GM12878 (cell line): ENCODE results near the gene GABARAPL2. TPM values are rescaled to one million over a fixed set of nuclear protein-coding genes. Genes with fewer than 3 reads are reported as not detected.

ENCODE experiments used
- ATAC-seq: fragments of 200-7000 bp; cut with Tn5 transposase; 3 replicates; pipeline ENCODE4 v1.9.1; 2020; ENCODE audit warnings: mild to moderate bottlenecking, moderate library complexity
- BruUV-seq: library from RNA; stranded (reverse); fragments of 400-500 nt; replicated peaks from 2 replicates; lab custom pipeline; 2021; lab: Mats Ljungman, UMichigan
- CTCF ChIA-PET: fragments of 300-600 bp; sonication (Branson Sonifier 250); formaldehyde crosslinking; extraction: SDS; loops from one replicate; lab custom pipeline; 2021; ENCODE audit warnings: inconsistent platforms; lab: Yijun Ruan, JAX
- POLR2A ChIA-PET: fragments of 350-600 bp; formaldehyde crosslinking; extraction: SDS; loops from one replicate; lab custom pipeline; 2021; ENCODE audit warnings: inconsistent platforms; lab: Charles Lee
- RAD21 ChIA-PET: fragments of 300-600 bp; sonication (Branson Sonifier 250); formaldehyde crosslinking; loops from one replicate; lab custom pipeline; 2023; ENCODE audit warnings: antibody characterized with exemption; ENCODE audit not compliant: unreplicated experiment; lab: Charles Lee
- SMC1A ChIA-PET: fragments of 300-600 bp; sonication (Branson Sonifier 250); formaldehyde crosslinking; loops from one replicate; lab custom pipeline; 2023; ENCODE audit not compliant: unreplicated experiment, uncharacterized antibody; lab: Charles Lee
- DNase-seq: peaks from one replicate; pipeline ENCODE4 v3.0.0-alpha.2; 2011; ENCODE audit warnings: low read depth, low spot score
- FAIRE-seq: peaks from 3 replicates; lab custom pipeline; 2011; peaks lifted over from hg19 to GRCh38; lab: Jason Lieb, UNC
- H2AFZ ChIP-seq: 2 replicates; pipeline ENCODE4 v1.6.0; 2011; ENCODE audit warnings: low read depth, low read length, control low read depth; ENCODE audit not compliant: control insufficient read depth
- H3K27ac ChIP-seq: 2 replicates; pipeline ENCODE4 v1.5.1; 2011; ENCODE audit warnings: control low read depth; ENCODE audit not compliant: control insufficient read depth, insufficient read depth
- H3K27me3 ChIP-seq, 2 experiments: replicated peaks in 1 of 2; 2 replicates each; pipeline versions ENCODE4 v1.6.0 to v1.6.1; 2011; ENCODE audit warnings: low read length in 1 of 2; ENCODE audit not compliant: control insufficient read depth in 2 of 2, insufficient read depth in 2 of 2
- H3K36me3 ChIP-seq, 2 experiments: 2 replicates each; pipeline ENCODE4 v1.5.1; 2011; ENCODE audit warnings: low read length in 1 of 2; ENCODE audit not compliant: control insufficient read depth in 2 of 2, insufficient read depth in 2 of 2
- H3K4me1 ChIP-seq: 2 replicates; pipeline ENCODE4 v1.6.1; 2011; ENCODE audit warnings: mild to moderate bottlenecking, low read length, moderate library complexity, mixed read lengths; ENCODE audit not compliant: control insufficient read depth, insufficient read depth
- H3K4me2 ChIP-seq: 2 replicates; pipeline ENCODE4 v1.6.0; 2011; ENCODE audit warnings: control low read depth; ENCODE audit not compliant: control insufficient read depth, insufficient read depth
- H3K4me3 ChIP-seq: fragments of 200-600 bp; sonication (generic); 2 replicates; pipeline ENCODE4 v1.5.1; 2016
- H3K79me2 ChIP-seq: 2 replicates; pipeline ENCODE4 v1.6.0; 2011; ENCODE audit warnings: low read length; ENCODE audit not compliant: control insufficient read depth, insufficient read depth
- H3K9ac ChIP-seq: 2 replicates; pipeline ENCODE4 v1.8.0; 2011; ENCODE audit warnings: low read length, control low read depth, mixed read lengths; ENCODE audit not compliant: control insufficient read depth, insufficient read depth
- H3K9me3 ChIP-seq: replicated peaks from 3 replicates; pipeline ENCODE4 v1.5.1; 2011; ENCODE audit warnings: mild to moderate bottlenecking, low read length; ENCODE audit not compliant: control insufficient read depth, insufficient read depth
- H4K20me1 ChIP-seq: 2 replicates; pipeline ENCODE4 v1.6.0; 2011; ENCODE audit not compliant: control insufficient read depth, insufficient read depth
- BCL11A ChIP-seq: IDR thresholded peaks from 2 replicates; pipeline ENCODE4 v1.6.1; 2011; ENCODE audit warnings: low read depth, low read length
- E2F8 ChIP-seq: fragments of 450-650 bp; IDR thresholded peaks from 2 replicates; pipeline ENCODE4 v1.6.1; 2018; ENCODE audit warnings: mild to moderate bottlenecking, low read depth, moderate library complexity; ENCODE audit not compliant: partially characterized antibody
- MTA3 ChIP-seq: IDR thresholded peaks from 2 replicates; pipeline ENCODE4 v1.6.1; 2012; ENCODE audit warnings: low read length, inconsistent platforms, borderline replicate concordance
- PBX3 ChIP-seq: IDR thresholded peaks from 2 replicates; pipeline ENCODE4 v1.6.1; 2011; ENCODE audit warnings: mild to moderate bottlenecking, low read depth, low read length, moderate library complexity; ENCODE audit not compliant: insufficient replicate concordance
- POLR2AphosphoS5 ChIP-seq: IDR thresholded peaks from 2 replicates; pipeline ENCODE4 v1.6.1; 2011; ENCODE audit warnings: mild to moderate bottlenecking, low read length, inconsistent platforms
- REST ChIP-seq: IDR thresholded peaks from 2 replicates; pipeline ENCODE4 v1.6.1; 2012; ENCODE audit warnings: mild to moderate bottlenecking, low read depth, low read length
- SRF ChIP-seq, 2 experiments: IDR thresholded peaks; 2 replicates each; pipeline ENCODE4 v1.6.1; 2011; ENCODE audit warnings: low read depth in 2 of 2, low read length in 2 of 2, mild to moderate bottlenecking in 1 of 2, moderate library complexity in 1 of 2
- TCF3 ChIP-seq: IDR thresholded peaks from 2 replicates; pipeline ENCODE4 v1.6.1; 2012; ENCODE audit warnings: low read depth, mild to moderate bottlenecking, low read length, borderline replicate concordance; ENCODE audit not compliant: insufficient read depth
- WGBS: methylation state at CpG from one replicate; pipeline ENCODE4 v1.1.6; 2016; ENCODE audit warnings: low lambda C conversion rate; ENCODE audit not compliant: insufficient replicate concordance, insufficient coverage; ENCODE audit errors: missing lambda C conversion rate; 5-methylcytosine and 5-hydroxymethylcytosine counted together
- in situ Hi-C: fragments of 300-500 bp; cut with MboI; formaldehyde crosslinking; loops from 9 replicates; pipeline ENCODE4 v1.14.3; 2018; ENCODE audit warnings: mixed read lengths
- intact Hi-C: fragments of 100-400 bp; cut with micrococcal nuclease; formaldehyde crosslinking; loops from one replicate; pipeline ENCODE4 v1.14.2; 2022; ENCODE audit not compliant: unreplicated experiment
- polyA plus RNA-seq, 11 experiments: library from polyadenylated mRNA; depleted of rRNA in 4 of 11; unstranded in 6 of 11; stranded (reverse) in 5 of 11; fragments of >200 nt; fragmentation: Nextera tagmentation in 4 of 11; fragmentation: Illumina TruSeq in 1 of 11; extraction: Ambion mirVana in 4 of 11; extraction: Trizol in 1 of 11; gene quantifications; 1 replicate in 1 of 11; 2 replicates in 10 of 11; pipeline versions ENCODE4 v1.2.1 to v1.2.3, GENCODE V29; 2011 to 2016; ENCODE audit warnings: inconsistent platforms in 2 of 11, missing spikeins in 2 of 11, low read depth in 1 of 11
- total RNA-seq, 4 experiments: library from RNA; depleted of rRNA in 3 of 4; stranded (reverse); fragments of >200 nt in 3 of 4; fragmentation: Illumina TruSeq in 1 of 4; extraction: Trizol in 1 of 4; gene quantifications; 2 replicates each; pipeline versions ENCODE4 v1.2.1 to v1.2.3, GENCODE V29; 2013 to 2021
- TF ChIP-seq, protein P1 (sequence below): fragments of 450-650 bp; IDR thresholded peaks from 2 replicates; pipeline ENCODE4 v1.6.1; 2014; ENCODE audit warnings: mild to moderate bottlenecking
- TF ChIP-seq, protein P2 (sequence below): fragments of 150-350 bp; IDR thresholded peaks from 2 replicates; pipeline ENCODE4 v1.6.1; 2014; ENCODE audit warnings: mild to moderate bottlenecking, low read depth, low read length

The GABARAPL2 gene
- total and polyA plus RNA-seq, 10 of the 15 experiments (the other 5 are each of a cell fraction or from before 2014, with no cell fraction given), result 61.9 to 359 (median 128) TPM

GRCh38 chr16:75555707-75556430 is 10.3 kb upstream of the GABARAPL2 start, which contains the start of gene TMEM231:
TSS of gene TMEM231 (minus strand) at chr16:75556252. CDS start at chr16:75556209, 43 bp downstream.
- peak; percentile 99 for FAIRE-seq
- Histone ChIP-seq H3K27me3 (no peaks in the 10 kb centered on the region), H3K4me1 (peaks cover 4% of the 10 kb centered on the region; the same call in 1 of the 2 replicates), H3K4me3 (peak within 1 kb of the TSS; percentile 81), H3K36me3 (no peaks in the 10 kb centered on the region), H2AFZ (peak within 1 kb of the TSS; percentile 72), H3K9me3 (no peaks in the 10 kb centered on the region), H4K20me1 (no peaks in the 10 kb centered on the region), H3K27ac (peak within 1 kb of the TSS; percentile 65), H3K9ac (peak within 1 kb of the TSS; percentile 73), H3K79me2 (no peaks in the 10 kb centered on the region), H3K4me2 (peak within 1 kb of the TSS; percentile 93)
- RAD21 ChIA-PET, result interaction anchor here (0.5 to 1.8 kb wide), 13 partner anchors 10 to 357 kb away, joined by 3 to 13 read pairs (median 4); partner anchors contain the start of genes ADAT1 and GABARAPL2
- POLR2A ChIA-PET, result interaction anchor here (0.5 to 8.1 kb wide), 8 partner anchors 9 to 979 kb away, joined by 3 to 72 read pairs (median 3); partner anchors contain the start of genes ADAT1, GABARAPL2, KARS1 and TERF2IP
- intact Hi-C loops, result loop anchor here (2.0 to 5.0 kb wide), 3 partner anchors 39 to 206 kb away; partner anchors contain the start of gene ADAT1
- SMC1A ChIA-PET, result interaction anchor here (0.8 to 2.1 kb wide), 8 partner anchors 9 to 92 kb away, joined by 3 to 13 read pairs (median 4); partner anchors contain the start of genes KARS1 and TERF2IP
- CTCF ChIA-PET, result interaction anchor here (0.7 to 4.7 kb wide), 9 partner anchors 9 to 389 kb away, joined by 3 to 31 read pairs (median 7); partner anchors contain the start of genes ADAT1 and GABARAPL2
- WGBS, result under 1% methylated on average over 75 of the region's 75 CpGs
- BruUV-seq, result no TSS peak
- ATAC-seq, result peak; percentile 96
- DNase-seq, result no peak
- in situ Hi-C loops, result no loop called here
- TF ChIP-seq MTA3 (no peak), TCF3 (no peak), E2F8 (no peak), PBX3 (no peak), POLR2AphosphoS5 (no peak), REST (no peak), BCL11A (no peak), SRF (IDR thresholded peaks at IDR 0.05; ENCODE audit: low read depth in 2 of 2, low read length in 2 of 2) (peak; percentile 56 to 82; a peak in 3 of 4 replicates)
- TF ChIP-seq, protein P1, sequence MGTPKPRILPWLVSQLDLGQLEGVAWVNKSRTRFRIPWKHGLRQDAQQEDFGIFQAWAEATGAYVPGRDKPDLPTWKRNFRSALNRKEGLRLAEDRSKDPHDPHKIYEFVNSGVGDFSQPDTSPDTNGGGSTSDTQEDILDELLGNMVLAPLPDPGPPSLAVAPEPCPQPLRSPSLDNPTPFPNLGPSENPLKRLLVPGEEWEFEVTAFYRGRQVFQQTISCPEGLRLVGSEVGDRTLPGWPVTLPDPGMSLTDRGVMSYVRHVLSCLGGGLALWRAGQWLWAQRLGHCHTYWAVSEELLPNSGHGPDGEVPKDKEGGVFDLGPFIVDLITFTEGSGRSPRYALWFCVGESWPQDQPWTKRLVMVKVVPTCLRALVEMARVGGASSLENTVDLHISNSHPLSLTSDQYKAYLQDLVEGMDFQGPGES, result no peak; the same call in 1 of the 2 replicates
- TF ChIP-seq, protein P2, sequence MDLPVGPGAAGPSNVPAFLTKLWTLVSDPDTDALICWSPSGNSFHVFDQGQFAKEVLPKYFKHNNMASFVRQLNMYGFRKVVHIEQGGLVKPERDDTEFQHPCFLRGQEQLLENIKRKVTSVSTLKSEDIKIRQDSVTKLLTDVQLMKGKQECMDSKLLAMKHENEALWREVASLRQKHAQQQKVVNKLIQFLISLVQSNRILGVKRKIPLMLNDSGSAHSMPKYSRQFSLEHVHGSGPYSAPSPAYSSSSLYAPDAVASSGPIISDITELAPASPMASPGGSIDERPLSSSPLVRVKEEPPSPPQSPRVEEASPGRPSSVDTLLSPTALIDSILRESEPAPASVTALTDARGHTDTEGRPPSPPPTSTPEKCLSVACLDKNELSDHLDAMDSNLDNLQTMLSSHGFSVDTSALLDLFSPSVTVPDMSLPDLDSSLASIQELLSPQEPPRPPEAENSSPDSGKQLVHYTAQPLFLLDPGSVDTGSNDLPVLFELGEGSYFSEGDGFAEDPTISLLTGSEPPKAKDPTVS, result no peak
